HK-2 (cell line): ENCODE results near the gene WNT8B.

Source experiments
- DNase-seq: peaks from one replicate; pipeline ENCODE4 v3.0.0-alpha.2; 2018; ENCODE audit not compliant: unreplicated experiment

WNT8B gene, protein sequence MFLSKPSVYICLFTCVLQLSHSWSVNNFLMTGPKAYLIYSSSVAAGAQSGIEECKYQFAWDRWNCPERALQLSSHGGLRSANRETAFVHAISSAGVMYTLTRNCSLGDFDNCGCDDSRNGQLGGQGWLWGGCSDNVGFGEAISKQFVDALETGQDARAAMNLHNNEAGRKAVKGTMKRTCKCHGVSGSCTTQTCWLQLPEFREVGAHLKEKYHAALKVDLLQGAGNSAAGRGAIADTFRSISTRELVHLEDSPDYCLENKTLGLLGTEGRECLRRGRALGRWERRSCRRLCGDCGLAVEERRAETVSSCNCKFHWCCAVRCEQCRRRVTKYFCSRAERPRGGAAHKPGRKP

DNA sequence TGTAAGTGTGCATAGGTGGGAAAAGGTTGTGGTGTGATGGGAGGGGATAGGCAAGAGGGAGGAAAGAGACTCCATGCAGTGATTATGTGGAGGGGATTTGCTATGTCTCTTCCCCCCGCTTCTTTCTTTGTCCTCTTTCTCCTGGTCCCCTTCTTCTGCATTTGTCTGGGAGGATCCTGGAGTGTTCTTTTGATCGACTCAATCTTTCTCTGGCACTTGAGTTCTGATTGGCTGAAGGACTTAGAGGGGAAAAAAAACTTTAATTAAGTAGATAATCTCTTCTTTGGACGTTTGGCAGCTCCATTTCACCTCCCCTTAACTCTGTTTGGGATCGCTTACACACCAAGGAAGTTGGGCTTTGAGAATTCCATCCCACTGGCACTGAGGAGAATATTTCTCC, at the start of gene WNT8B:
Gene WNT8B (plus strand): TSS at position 301 of the 400 bp plus-strand sequence. CDS start 160 bp downstream, outside the sequence.
- DNase-seq: no peak

DNA sequence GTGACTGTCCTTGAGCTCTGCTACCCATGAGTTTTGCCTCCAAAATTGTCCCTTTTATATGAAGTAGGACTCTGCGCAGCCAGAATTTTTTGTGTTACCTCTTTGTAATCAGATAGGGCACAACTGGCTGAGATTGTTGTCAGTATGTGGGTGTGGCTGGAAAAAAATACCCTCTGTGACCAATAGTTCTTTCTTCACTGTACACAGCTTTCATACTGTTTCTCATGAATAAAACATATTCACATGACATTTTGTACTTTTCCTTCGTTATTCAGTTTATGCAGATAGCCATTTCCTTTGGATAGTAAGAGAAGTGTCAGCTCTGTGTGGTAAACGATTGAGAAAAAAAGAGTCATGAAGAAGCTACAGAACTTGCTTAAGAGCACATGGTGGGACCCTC, 49.6 kb upstream of the WNT8B start:
- DNase-seq: no peak

DNA sequence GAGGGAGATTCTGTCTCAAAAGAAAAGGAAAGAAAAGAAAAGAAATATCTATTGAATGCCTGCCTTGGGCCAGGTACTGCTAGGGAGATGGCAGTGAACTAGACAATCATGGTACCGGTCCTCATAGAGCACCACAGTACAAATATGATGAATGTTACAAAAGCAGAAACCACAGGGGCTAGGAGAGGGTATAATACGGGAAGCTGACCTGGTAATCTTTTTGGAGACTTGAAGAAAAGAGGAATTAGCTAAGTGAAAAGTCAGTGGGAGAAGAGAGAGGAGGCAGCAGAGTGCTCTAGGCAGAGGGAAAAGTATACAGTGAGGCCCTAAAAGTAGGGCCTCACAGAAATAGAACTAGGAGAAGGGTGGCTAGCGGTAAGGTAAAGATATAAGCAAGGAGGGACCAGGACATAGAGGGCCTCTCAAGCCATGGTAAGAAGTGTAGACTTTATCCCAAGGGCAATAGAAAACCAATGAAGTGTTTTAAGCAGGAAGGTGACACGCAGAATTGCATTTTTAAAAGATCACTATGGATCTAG, 42.8 kb upstream of the WNT8B start:
- DNase-seq: no peak

DNA sequence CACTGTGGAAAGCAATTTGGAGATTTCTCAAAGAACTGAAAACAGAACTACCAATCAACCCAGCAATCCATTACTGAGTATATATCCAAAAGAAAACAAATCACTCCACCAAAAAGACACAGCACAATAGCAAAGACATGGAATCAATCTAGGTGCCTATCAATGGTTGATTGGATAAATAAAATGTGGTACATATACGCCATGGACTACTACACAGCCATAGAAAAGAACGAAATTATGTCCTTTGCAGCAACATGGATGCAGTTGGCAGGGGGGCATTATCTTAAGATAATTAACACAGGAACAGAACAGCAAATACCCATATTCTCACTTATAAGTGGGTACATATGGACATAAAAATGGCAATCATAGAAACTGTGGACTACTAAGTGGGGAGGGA, 35.4 kb upstream of the WNT8B start:
- no peak for DNase-seq

DNA sequence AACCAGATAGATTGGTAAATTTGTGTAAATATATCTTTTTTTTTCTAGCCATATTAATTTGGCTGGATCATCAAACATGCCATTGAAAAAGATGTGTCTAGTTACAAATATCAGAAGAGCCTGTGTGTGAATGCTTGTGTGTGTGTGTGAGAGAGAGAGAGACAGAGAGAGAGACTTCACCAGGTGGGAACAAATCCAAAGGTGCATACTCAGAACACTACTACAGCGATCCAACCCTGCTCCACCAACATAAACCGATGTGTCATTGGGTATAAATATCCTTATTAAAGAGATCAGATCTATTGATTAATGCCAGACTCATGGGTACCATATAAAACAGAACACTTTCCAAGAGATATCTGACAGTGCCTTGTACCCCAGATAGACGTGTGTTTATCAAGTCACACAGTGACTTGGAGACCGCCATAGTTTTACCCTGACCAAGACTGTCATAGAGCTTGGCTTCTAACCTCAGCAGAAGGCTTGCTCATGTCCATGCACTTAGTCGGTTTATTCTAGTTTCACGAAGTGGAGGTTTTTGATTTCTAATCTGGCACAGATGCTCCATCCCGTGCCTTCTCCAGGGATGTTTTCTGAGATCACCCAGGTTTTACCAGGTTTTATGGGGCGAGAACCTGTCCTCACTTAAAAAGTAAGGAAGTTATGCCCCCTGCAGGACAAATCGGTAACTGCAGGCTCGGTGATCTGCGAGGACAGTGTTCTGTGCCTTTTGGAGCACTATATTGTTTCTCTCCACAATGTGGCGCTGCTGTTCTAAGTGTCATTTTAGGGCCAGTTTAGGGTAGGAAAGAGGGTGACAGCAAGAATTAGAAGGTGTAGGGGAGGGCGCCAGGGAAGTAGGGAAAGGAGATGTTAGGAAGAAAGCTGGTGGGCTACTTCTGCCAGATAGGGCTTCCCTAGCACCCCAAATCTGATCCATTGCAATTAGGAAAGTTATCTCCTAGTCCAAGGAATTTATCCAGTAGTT, 29.3 kb upstream of the WNT8B start:
- peak; percentile 96 for DNase-seq

DNA sequence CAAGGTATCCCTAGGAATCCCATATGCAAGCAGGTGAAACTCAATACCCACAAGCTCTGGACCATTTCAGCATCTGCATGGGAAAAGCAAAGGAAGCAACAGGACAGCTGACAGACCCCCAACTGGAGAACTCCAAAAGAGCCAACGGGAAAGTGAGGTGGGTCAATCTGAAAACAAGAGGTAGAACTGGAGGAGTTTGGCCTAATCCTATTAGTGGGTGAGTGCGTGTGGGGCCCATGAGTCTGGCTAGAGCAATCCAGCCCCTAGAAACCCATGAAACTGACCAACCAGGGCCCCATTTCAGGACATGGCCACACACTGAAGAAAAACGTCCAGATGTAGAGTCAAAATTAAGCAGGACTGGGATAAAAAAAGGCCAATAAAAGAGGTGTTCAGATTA, 26.6 kb upstream of the WNT8B start:
- DNase-seq: no peak

DNA sequence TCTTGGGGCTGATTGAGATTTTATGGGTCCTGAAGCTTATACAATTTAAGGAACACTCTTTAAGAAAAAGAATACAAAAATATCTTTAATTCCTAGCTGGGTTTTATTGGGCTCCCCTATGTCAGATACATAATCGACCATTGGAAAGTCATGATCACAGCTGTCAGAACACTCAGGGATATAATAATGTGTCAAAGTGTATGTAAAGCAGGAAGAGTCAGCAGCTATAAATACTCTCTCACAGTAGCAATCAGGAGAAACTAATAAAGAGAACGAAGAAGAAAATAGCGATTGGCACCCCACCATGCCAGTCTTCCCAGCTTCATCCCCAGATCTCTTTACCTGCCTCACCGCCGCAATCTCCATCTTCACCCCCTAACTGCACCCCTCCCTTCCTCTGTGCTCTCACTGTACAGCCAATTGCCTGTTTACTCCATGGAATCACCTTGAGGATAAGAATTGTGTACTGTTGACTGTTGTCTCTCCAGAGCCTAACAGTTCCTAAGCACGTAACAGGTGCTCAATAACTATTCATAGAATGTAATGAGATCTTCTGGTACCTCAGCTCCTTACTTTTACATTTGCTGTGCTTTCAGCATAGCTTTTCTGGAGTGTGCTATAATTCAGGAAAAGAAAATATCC, 24.0 kb upstream of the WNT8B start:
- DNase-seq: no peak

DNA sequence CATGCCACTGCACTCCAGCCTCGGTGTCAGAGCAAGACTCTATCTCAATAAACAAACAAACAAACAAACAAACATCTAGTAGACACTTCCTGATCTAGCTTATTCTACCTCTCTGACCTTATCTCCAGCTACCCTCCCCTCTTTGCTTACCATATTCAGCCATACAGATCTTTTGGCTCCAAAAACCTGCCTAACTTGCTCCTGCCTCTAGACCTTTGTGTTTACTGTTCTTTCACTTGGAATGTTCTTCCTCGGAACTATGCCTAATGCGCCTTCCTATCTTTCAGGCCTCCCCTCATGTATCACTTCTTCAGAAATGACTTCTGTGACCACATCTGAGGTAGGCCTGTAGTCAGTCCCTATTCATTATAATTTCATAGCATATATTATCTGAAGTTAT, 20.3 kb upstream of the WNT8B start:
- DNase-seq: no peak

DNA sequence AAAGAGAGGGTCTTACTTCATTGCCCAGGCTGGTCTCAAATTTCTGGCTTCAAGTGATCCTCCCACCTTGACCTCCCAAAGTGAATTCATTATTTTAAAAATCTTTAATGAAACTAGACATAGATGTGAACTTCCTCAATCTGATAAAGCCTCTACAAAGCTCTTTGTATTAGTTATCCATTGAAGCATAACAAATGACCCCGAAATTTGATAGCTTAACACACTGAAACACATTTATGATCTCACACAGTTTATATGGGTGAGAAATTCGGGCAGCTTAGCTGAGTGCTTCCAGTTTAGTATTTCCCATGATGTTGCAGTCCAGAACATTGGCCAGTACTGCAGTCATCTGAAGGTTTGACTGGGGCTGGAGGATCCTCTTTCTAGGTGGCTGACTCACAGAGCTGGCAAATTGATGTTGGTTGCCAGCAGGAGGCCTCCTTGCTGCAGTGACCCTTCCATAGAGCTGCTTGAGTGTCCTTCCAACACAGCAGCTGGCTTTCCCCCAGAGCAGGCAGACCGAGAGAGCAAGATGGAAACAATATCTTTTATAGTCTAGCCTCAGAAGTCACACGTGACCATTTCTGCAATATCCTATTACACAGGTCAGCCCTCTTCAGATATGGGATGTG, 16.6 kb upstream of the WNT8B start:
- no peak for DNase-seq

DNA sequence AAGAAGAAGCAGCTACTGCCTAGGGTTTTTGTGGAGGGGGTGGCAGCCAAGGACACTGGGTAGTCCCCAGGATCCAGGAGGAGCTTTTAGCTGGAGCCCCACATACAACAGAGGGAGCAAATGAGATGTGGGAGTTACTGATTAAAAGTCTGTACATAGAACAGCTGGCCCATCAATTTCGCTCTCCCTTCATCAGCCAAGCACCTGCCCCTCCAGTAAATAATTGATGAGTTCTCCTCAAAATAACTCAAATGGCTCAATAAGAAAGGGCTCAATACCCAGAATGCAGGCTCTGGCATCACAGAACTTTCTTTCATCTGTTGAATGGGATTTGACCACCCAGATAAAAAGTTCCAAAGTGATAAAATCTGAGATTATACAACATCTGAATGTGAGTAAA, 15.1 kb upstream of the WNT8B start:
- DNase-seq: no peak

DNA sequence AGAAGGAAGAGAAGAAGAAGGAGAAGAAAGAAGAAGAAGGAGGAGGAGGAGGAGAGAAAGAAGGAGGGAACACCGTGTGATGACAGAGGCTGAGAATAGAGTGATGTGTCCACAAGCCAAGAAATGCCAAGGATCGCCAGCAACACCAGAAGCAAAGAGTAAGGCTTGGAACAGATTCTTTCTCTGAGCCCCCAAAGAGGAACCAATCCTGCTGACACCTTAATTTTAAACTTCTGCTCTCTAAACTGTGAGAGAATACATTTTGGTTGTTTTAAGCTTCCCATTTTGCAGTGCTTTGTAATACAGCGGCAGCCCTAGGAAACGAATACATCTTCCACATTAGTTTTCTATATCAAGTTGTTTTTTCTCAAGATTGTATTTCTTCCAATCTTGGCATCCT, 13.9 kb upstream of the WNT8B start:
- no peak for DNase-seq

DNA sequence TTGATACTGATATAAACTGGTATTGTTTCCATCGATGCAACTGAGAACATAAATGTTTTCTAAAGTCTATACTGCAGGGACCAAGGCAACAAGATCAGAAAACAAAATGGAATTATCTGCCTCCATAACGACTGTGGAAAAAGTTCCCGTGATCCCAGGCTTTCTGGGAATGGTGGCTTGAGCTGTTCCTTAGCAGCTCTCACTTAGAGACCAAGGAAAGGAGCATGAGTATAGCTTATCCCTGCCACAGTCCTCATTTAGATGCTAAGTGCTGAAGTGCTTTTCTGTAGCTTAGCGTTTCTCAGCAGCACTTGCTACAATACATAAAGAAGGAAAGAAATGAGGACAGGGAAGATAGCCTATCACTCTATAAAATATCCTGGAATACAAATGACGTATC, 5.5 kb downstream of the WNT8B start:
- DNase-seq: no peak

DNA sequence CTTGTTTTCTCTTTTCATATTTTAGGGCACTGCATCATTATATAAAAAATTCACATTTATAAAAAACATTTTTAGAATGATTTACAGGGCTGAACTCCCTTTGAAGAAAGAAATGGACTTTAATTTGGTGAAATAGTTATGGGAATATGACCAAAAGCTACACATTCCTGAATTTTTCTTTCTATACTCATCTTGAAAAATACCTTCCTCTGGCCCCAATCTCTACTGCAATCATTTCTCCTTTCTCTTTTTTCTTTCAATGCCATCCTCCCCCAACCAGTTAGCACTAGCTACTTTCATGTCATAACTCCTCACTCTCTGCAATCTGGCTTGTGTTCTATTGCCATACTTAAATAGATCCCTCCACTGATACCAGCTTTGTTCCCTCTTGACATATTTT, 6.2 kb downstream of the WNT8B start:
- DNase-seq: no peak

DNA sequence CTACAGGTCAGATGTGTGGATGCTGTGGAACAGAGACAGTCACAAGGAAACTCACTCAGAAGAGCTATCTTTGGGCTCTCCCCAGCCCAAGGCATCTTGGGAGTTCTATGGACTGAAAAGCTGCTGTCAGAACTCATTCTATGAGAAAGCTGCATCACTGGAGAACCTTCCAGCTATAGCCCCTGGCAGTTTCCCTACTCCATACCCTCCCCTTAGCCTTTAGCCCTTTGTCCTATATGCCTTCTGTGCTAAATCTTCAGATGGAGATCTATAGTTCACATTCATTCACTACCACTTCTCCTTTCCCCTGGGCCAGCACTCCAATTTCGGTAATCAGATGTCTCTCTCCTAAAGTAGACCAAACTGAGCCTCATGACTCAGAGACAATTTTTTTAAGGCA, 6.9 kb downstream of the WNT8B start:
- DNase-seq: no peak

DNA sequence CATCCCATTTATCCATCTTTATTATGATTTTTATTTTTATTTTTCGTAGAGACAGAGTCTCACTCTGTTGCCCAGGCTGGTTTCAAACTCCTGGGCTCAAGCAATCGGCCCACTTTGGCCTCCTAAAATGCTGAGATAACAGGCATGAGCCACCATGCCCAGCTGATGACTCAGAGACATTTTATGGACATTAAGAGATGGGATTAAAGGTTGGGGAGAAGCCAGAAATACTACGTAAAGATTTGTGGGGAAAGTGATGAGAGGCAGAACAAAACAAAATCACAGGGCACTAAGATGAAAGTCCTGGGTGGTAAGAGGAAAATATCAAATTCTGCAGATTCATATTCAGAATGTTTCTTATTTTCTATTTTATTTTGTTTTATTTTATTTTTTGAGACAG, 7.6 kb downstream of the WNT8B start:
- no peak for DNase-seq

DNA sequence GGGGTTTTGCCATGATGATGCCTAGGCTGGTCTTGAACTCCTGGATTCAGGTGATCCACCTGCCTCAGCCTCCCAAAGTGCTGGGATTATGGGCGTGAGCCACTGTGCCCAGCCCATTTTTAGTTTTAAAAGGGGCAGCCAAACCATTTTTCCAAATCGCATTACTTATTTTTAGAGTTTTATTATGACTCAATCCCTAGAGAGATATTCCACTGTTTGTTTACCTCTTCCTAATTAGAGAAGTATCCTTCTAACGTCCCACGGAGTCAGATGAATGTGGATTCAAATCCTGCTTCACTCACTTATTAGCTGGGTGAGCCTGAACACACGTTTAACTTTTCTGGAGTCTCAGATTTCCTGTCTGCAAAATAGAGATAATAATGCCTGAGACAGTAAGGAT, 15.2 kb downstream of the WNT8B start:
- no peak for DNase-seq

DNA sequence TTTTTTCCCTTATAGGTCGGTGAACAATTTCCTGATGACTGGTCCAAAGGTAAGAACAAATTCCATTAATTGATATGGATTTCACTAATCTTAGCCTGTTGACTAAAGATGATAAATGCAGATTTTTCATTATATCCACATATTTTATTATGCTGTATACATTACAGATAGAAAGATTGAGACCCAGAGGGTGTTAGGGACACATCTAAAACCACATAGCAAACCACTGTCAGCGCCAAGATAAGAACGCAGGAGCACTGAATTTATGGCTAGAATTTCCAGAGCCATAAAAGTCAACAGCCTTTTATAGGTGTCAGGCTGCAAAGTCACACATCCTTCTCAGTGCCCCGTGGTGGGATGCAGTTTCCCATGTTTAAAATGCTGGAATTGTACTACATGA, 16.2 kb downstream of the WNT8B start:
- DNase-seq: no peak

DNA sequence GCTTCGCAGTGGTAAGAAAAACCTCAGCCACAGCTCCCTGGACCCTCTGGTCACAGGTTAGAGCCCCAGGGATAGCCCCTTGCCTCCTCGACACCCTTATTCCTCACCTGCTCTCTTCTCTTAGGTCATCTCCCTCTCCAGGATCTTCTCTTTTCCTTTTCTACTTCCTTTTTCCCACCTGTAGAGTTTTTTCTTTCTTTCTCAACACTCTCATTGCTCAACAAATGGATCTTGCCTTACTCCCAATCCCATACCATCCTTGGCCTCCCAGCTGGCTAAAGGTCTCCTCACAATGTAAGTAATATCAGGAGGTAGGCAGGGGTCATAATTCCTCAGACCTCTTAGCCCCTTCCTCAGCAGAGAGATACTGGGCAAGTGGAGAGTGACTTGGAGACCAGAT, 17.2 kb downstream of the WNT8B start:
- DNase-seq: no peak

DNA sequence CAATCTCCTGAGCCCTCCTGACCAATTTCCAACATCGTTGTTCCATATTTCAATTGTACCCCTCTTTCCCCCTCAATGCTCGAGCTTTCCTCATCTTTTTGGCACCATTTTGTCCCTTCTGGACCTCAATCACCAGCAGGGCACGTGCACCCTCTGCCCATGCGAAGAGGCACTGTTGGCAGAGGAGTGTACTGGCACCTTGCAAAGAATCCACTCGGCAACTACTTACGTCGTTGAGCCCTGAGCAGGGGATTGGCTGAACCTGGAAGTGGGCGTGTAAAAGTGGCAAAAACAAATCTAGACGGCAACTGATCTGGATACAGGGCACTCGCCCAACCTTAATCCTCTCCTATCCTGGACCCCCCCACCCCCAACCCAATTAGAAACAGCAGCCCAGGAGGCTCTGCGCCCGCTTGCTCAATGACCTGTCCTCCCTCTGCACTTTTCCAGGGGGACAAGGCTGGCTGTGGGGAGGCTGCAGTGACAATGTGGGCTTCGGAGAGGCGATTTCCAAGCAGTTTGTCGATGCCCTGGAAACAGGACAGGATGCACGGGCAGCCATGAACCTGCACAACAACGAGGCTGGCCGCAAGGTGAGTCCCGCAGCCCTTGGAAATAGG, 18.8 kb downstream of the WNT8B start:
- DNase-seq: peak; percentile 94

DNA sequence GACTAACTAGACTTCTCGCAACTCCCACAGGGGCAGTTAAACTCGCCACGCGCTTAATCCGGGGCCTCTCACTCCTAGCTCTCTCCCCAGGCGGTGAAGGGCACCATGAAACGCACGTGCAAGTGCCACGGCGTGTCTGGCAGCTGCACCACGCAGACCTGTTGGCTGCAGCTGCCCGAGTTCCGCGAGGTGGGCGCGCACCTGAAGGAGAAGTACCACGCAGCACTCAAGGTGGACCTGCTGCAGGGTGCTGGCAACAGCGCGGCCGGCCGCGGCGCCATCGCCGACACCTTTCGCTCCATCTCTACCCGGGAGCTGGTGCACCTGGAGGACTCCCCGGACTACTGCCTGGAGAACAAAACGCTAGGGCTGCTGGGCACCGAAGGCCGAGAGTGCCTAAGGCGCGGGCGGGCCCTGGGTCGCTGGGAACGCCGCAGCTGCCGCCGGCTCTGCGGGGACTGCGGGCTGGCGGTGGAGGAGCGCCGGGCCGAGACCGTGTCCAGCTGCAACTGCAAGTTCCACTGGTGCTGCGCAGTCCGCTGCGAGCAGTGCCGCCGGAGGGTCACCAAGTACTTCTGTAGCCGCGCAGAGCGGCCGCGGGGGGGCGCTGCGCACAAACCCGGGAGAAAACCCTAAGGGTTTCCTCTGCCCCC, 19.5 kb downstream of the WNT8B start:
- DNase-seq: peak; percentile 78

DNA sequence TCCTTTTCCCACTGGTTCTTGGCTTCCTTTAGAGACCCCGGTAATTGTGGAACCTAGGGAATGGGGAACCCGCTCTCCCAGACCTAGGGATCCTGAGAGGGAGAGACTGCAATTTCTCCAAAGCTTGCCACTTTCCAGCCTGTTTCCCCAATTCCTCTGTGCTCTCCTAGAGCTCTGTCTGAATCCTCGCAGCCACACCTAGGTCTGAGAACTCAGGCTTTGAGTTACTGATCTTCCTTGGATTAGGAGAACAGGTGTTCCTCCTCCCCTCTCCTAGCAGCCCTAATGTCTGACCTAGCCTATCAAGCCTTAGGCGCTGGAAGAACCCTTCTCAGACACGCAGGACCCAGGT, 20.0 kb downstream of the WNT8B start:
- DNase-seq: no peak
